Effector memory CD8-positive, alpha-beta T cell (primary cell): Measurements from ENCODE around the gene ARF1.
A peak's percentile ranks its signal among the peaks of the same experiment; 100 is the strongest.

Experiments
- ATAC-seq: fragments of 150-1000 bp; cut with Tn5 transposase; replicated peaks from 2 replicates; pipeline ENCODE4 v1.10.0; 2021; ENCODE audit warnings: mild to moderate bottlenecking, moderate library complexity
- DNase-seq, 3 experiments: peaks; one replicate each; pipeline ENCODE4 v3.0.0; 2021
- H3K27ac Mint-ChIP-seq, 2 donors: one replicate each; pipeline ENCODE4 v1.8.0; 2022; ENCODE audit warnings: mild to moderate bottlenecking in 2 of 2, mixed read lengths in 2 of 2, moderate library complexity in 2 of 2
- H3K27me3 Mint-ChIP-seq, 2 donors: one replicate each; pipeline ENCODE4 v1.8.0; 2022; ENCODE audit warnings: mixed read lengths in 2 of 2
- H3K36me3 Mint-ChIP-seq: one replicate; pipeline ENCODE4 v1.8.0; 2022; ENCODE audit warnings: mild to moderate bottlenecking, moderate library complexity, mixed read lengths; ENCODE audit not compliant: insufficient read depth
- H3K4me1 Mint-ChIP-seq, 2 donors: one replicate each; pipeline ENCODE4 v1.8.0; 2022; ENCODE audit warnings: low read depth in 2 of 2, mixed read lengths in 2 of 2
- H3K4me3 Mint-ChIP-seq, 2 donors: one replicate each; pipeline ENCODE4 v1.8.0; 2022; ENCODE audit warnings: mild to moderate bottlenecking in 2 of 2, mixed read lengths in 2 of 2, moderate library complexity in 2 of 2
- H3K9me3 Mint-ChIP-seq, 2 donors: one replicate each; pipeline ENCODE4 v1.8.0; 2022; ENCODE audit warnings: mixed read lengths in 2 of 2

Gene ARF1

GRCh38 chr1:228079601-228080263 is 2.8 kb upstream of the ARF1 start:
- H3K27ac Mint-ChIP-seq = no peak overlapping the region
- H3K4me1 Mint-ChIP-seq = peaks cover 25 to 35% of the 10 kb centered on the region in 2 donors
- H3K9me3 Mint-ChIP-seq = no peaks in the 10 kb centered on the region
- H3K4me3 Mint-ChIP-seq = no peak overlapping the region
- DNase-seq (no peak), ATAC-seq (no peak)
- H3K27me3 Mint-ChIP-seq = no peaks in the 10 kb centered on the region
- H3K36me3 Mint-ChIP-seq = peaks cover 22% of the 10 kb centered on the region

DNA sequence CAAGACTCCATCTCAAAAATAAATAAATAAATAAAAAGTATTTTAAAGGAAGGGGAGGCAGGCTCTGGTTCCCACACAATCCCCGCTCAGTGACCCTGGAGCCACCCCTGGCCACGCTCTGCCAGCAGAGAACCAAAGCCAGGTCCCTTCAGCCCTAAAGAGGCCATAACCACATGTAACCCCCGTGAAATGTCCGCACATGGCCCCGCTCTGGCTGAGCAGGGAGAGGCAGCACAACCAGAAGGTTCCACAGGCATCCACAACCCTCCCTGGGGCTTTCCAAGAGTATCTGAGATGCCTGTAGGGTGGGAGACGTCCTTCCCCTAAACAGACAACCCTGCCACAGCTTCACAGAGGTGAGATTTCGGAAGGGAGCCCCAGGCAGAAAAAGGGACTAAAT is 1.4 kb upstream of the ARF1 start:
- Mint-ChIP-seq H3K27ac (peak overlapping the region; percentile 96 to 98), H3K4me1 (peaks cover 39 to 47% of the 10 kb centered on the region in 2 donors), H3K9me3 (no peaks in the 10 kb centered on the region), H3K27me3 (no peaks in the 10 kb centered on the region), H3K4me3 (peak overlapping the region; percentile 91 to 94), H3K36me3 (peaks cover 29% of the 10 kb centered on the region)
- ATAC-seq (no peak), DNase-seq (no peak)

DNA sequence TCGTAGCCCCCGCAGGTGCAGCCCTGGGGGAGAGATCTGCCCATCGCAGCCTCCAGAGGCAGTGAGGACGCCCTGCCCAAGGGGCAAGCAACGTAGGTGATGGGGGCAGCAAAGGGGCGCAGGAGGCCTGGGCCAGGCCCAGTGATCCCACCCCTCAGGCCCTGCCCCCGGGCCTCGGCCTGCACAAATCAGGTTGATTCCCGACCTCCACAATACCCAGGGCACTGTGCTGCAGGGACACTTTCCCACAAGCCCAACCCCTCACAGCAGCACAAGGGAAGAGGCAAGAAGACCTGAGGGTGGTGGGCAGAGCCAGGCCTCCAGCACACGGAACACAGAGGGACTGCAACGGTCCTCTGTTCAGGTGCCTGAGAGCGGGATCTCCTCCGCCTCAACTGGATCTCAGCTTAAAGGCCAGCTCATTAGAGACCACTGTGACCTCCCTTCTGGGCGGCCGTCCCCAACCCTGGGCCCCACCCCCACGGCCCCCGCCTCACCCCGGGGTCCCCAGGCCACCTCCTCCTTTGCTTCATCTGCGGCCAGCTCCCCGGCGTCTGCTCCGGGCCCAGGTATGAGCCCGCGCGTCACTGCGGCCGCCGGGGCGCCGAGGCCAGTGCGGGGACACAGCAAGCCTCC is 812 bp upstream of the ARF1 start:
- no peak for DNase-seq
- peak overlapping the region; percentile 96 to 98 for H3K27ac Mint-ChIP-seq

GRCh38 chr1:228082918-228083870 is 686 bp downstream of the ARF1 start:
- peaks cover 50 to 63% of the 10 kb centered on the region in 2 donors for H3K4me1 Mint-ChIP-seq

More for the DNA sequence above, 812 bp upstream of the ARF1 start:
- peak; percentile 9 for ATAC-seq
- Mint-ChIP-seq H3K9me3 (no peaks in the 10 kb centered on the region), H3K27me3 (no peaks in the 10 kb centered on the region), H3K36me3 (peaks cover 34% of the 10 kb centered on the region), H3K4me3 (peak overlapping the region; percentile 91 to 94), H3K4me1 (peaks cover 43 to 53% of the 10 kb centered on the region in 2 donors)

GRCh38 chr1:228083871-228084278 is 1.4 kb downstream of the ARF1 start:
- ATAC-seq (no peak), DNase-seq (no peak)
- Mint-ChIP-seq H3K27me3 (no peaks in the 10 kb centered on the region), H3K27ac (peak overlapping the region; percentile 96 to 98), H3K4me1 (peaks cover 57 to 66% of the 10 kb centered on the region in 2 donors), H3K36me3 (peaks cover 45% of the 10 kb centered on the region), H3K9me3 (no peaks in the 10 kb centered on the region), H3K4me3 (peak overlapping the region; percentile 91 to 94)

More at GRCh38 chr1:228082918-228083870, 686 bp downstream of the ARF1 start:
- H3K9me3 Mint-ChIP-seq = no peaks in the 10 kb centered on the region
- peak; percentile 14 for ATAC-seq
- peak overlapping the region; percentile 91 to 94 for H3K4me3 Mint-ChIP-seq
- DNase-seq = peak in 1 of 3 experiments; percentile 22
- H3K27me3 Mint-ChIP-seq = no peaks in the 10 kb centered on the region
- H3K36me3 Mint-ChIP-seq = peaks cover 38% of the 10 kb centered on the region
- peak overlapping the region; percentile 96 to 98 for H3K27ac Mint-ChIP-seq

DNA sequence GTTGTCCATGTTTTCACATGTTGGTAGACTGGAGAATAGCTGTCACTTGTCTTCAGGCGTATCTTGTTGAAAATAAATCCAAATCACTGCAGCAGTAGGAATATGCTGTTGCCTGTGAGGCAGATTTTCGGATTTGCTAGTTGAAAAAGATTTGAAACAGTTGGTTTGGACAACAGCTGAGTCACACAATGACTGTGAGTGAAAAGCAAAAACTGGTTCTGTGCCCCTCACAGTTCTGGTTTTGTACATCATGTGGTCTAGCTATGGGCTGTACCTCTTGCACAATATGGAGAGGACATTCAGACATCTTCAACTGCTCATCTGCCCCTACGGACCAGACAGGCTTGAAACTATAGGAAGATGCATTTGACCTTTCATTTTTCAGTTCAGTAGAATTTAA is 1.8 kb downstream of the ARF1 start:
- Mint-ChIP-seq H3K36me3 (peaks cover 49% of the 10 kb centered on the region), H3K4me1 (peaks cover 61 to 69% of the 10 kb centered on the region in 2 donors), H3K27ac (peak overlapping the region; percentile 96 to 98), H3K4me3 (peak overlapping the region; percentile 91 to 94), H3K27me3 (no peaks in the 10 kb centered on the region), H3K9me3 (no peaks in the 10 kb centered on the region)
- DNase-seq = no peak
- no peak for ATAC-seq

DNA sequence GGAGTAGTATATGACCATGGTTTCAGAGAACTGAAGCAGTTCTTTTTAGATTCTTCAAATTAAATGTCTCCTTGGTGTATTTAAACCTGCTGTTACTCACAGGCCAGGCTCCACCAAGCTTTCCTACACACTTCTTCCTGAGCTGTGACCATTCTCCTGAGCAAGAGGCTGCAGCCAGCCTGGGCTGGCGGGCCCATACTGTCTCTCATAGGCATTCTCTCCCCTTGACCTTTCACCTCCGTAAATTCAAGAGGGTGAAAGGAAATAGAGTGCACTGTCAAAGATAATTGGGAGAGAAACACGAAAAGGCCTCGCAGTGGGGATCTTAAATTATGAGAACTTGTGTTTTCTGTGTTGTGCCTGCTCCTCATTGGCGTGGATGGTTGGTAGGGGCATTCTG is 2.3 kb downstream of the ARF1 start:
- H3K4me1 Mint-ChIP-seq = peaks cover 63 to 73% of the 10 kb centered on the region in 2 donors
- peak overlapping the region; percentile 81 to 98 for H3K27ac Mint-ChIP-seq

DNA sequence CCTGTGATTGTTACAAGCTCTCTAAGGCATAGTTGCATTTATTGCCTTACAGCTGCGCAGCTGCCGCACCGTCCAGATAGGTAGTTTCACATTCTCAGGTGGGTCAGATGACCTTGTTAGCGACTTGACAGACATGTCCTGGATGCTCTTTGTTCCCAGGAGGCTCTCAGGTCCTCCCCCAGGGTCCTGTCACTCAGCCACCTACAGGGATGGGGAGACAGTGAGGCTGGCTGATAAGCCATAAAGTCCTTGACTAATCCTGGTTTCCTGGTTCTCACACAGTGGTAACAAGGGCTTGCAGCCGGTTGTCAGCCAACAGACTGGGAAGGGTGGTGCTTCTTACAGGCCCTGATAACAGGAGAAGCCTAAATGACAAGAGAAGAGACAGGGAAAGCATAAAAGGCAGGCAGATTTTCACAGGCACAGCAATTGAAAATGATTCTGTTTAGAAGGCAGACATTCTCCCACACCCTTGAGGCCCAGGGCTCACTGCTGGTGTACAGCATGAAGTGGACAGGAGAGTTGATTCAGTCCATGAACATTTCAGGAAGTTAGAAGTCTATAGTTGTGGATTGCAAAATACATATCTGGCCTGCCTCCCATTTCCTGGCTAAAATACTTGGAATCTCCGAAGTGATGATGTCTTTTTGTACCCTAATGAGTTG is 2.9 kb downstream of the ARF1 start:
- H3K27ac Mint-ChIP-seq = peak overlapping the region; percentile 81 to 98
- no peaks in the 10 kb centered on the region for H3K9me3 Mint-ChIP-seq
- H3K4me1 Mint-ChIP-seq = peaks cover 68 to 75% of the 10 kb centered on the region in 2 donors
- no peaks in the 10 kb centered on the region for H3K27me3 Mint-ChIP-seq
- DNase-seq (no peak), ATAC-seq (no peak)
- H3K4me3 Mint-ChIP-seq = peak overlapping the region; percentile 91 to 94
- peaks cover 55% of the 10 kb centered on the region for H3K36me3 Mint-ChIP-seq

More for the DNA sequence above, 2.3 kb downstream of the ARF1 start:
- ATAC-seq = no peak
- Mint-ChIP-seq H3K9me3 (no peaks in the 10 kb centered on the region), H3K36me3 (peaks cover 53% of the 10 kb centered on the region), H3K27me3 (no peaks in the 10 kb centered on the region), H3K4me3 (peak overlapping the region; percentile 91 to 94)
- DNase-seq = no peak

DNA sequence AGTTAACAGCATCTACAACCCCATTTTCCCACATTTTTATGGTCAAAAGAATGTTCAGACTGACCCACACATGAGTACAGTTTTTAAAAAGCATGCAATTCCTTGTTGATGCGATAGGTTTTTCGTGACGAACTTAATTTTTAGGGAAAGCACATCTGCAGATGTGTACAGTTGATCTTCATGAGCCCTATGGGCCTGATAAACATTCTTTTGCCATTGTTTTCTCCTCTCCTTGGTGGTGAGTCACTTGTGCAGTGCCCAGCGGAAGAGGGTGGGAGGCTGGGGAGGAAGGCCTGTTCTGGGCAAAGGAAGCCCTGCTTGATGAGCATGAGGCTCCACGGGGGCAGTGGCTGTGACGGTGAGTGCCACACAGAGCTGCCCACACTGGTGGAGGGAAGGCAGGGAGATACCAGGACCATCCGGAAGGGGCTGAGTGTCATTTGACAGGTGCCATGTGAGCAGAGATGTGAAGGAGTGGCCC is 5.3 kb downstream of the ARF1 start:
- H3K36me3 Mint-ChIP-seq = peaks cover 74% of the 10 kb centered on the region
- peaks cover 82 to 89% of the 10 kb centered on the region in 2 donors for H3K4me1 Mint-ChIP-seq

GRCh38 chr1:228088586-228089498 is 6.3 kb downstream of the ARF1 start:
- H3K36me3 Mint-ChIP-seq = peaks cover 76% of the 10 kb centered on the region
- DNase-seq (no peak), ATAC-seq (peak; percentile 64)
- H3K4me1 Mint-ChIP-seq = peaks cover 82 to 86% of the 10 kb centered on the region in 2 donors
- H3K4me3 Mint-ChIP-seq = peak overlapping the region; percentile 78 to 79
- H3K27me3 Mint-ChIP-seq = no peaks in the 10 kb centered on the region
- H3K9me3 Mint-ChIP-seq = no peaks in the 10 kb centered on the region
- peak overlapping the region; percentile 93 to 97 for H3K27ac Mint-ChIP-seq

More for the DNA sequence above, 5.3 kb downstream of the ARF1 start:
- Mint-ChIP-seq H3K4me3 (peak overlapping the region; percentile 78 to 79), H3K27ac (peak overlapping the region; percentile 93 to 97), H3K27me3 (no peaks in the 10 kb centered on the region), H3K9me3 (no peaks in the 10 kb centered on the region)
- peak; percentile 31 for ATAC-seq
- DNase-seq = no peak

GRCh38 chr1:228089519-228090380 is 7.2 kb downstream of the ARF1 start:
- DNase-seq (no peak), ATAC-seq (peak; percentile 16)
- Mint-ChIP-seq H3K36me3 (peaks cover 76% of the 10 kb centered on the region), H3K4me1 (peaks cover 77 to 80% of the 10 kb centered on the region in 2 donors), H3K4me3 (peak overlapping the region; percentile 78 to 79), H3K9me3 (no peaks in the 10 kb centered on the region), H3K27ac (peak overlapping the region; percentile 93 to 97), H3K27me3 (no peaks in the 10 kb centered on the region)
